Left lung (tissue), 10 donors: ENCODE measurements around the gene CINP. TPM values are rescaled to one million over a fixed set of nuclear protein-coding genes. Genes with fewer than 3 reads are reported as not detected.
A peak's percentile ranks its signal among the peaks of the same experiment; 100 is the strongest.

ENCODE experiments used
- ATAC-seq: fragments of 200-7000 bp; cut with Tn5 transposase; one replicate; pipeline ENCODE4 v1.9.1; 2020; ENCODE audit warnings: moderate library complexity
- DNase-seq, 4 donors: peaks; one replicate each; pipeline ENCODE4 v3.0.0-alpha.2; 2013 to 2020
- H3K27ac ChIP-seq, 2 donors: fragments of 200-600 bp; sonication (generic) in 1 of 2; one replicate each; pipeline versions ENCODE4 v1.5.0 to v1.8.0; 2020 to 2021
- H3K27me3 ChIP-seq, 2 donors: fragments of 200-600 bp; sonication (generic) in 1 of 2; one replicate each; pipeline versions ENCODE4 v1.5.0 to v1.8.0; 2020 to 2021
- H3K36me3 ChIP-seq, 2 donors: fragments of 200-600 bp; sonication (generic) in 1 of 2; one replicate each; pipeline versions ENCODE4 v1.5.0 to v1.8.0; 2020 to 2021
- H3K4me1 ChIP-seq, 2 donors: fragments of 200-600 bp; one replicate each; pipeline ENCODE4 v1.8.0; 2021
- H3K4me3 ChIP-seq, 2 donors: fragments of 200-600 bp; sonication (generic) in 1 of 2; one replicate each; pipeline versions ENCODE4 v1.5.0 to v1.8.0; 2020 to 2021; ENCODE audit warnings: mild to moderate bottlenecking in 1 of 2
- H3K9me3 ChIP-seq, 2 donors: fragments of 200-600 bp; sonication (generic) in 1 of 2; one replicate each; pipeline versions ENCODE4 v1.5.0 to v1.8.0; 2020 to 2021
- CTCF ChIP-seq, 2 donors: fragments of 200-600 bp; sonication (generic) in 1 of 2; IDR thresholded peaks; one replicate each; pipeline versions ENCODE4 v1.5.0 to v1.8.0; 2021; ENCODE audit warnings: antibody characterized with exemption in 2 of 2
- intact Hi-C, 2 donors: fragments of 100-400 bp; cut with DNase I; formaldehyde crosslinking; loops; one replicate each; pipeline versions ENCODE4 v1.11.2 to v1.14.2; 2022
- polyA plus RNA-seq, 6 donors: library from polyadenylated mRNA; unstranded; fragments of 120-200 nt; gene quantifications; one replicate each; pipeline ENCODE4 v1.2.1, GENCODE V29; 2013; ENCODE audit not compliant: insufficient read length in 6 of 6
- total RNA-seq, 2 donors: library from RNA; stranded (reverse); fragmentation: NEBNext Ultra II Directional; extraction: Animal tissue kit (Norgen Biotek cat#: 25700); gene quantifications; one replicate each; pipeline ENCODE4 v1.2.1, GENCODE V29; 2021
- donor health status: DM: no; HTN: yes; CAD: no.
- donor health status: DM: no; HTN: no; CAD: no.

Gene CINP
- total and polyA plus RNA-seq, 8 donors, result 32.1 to 39.1 (median 36.6) TPM

- H3K4me3 ChIP-seq, result peak overlapping the region; percentile 88 to 95
- intact Hi-C loops, result no loop called here
- DNase-seq (no peak), ATAC-seq (peak; percentile 8)
- peaks cover 18 to 30% of the 10 kb centered on the region in 2 donors for H3K4me1 ChIP-seq
- no peak for TF ChIP-seq CTCF (IDR thresholded peaks at IDR 0.05)
- no peaks in the 10 kb centered on the region for H3K27me3 ChIP-seq
- H3K27ac ChIP-seq, result peak overlapping the region; percentile 84 to 96
- peaks cover 0 to 22% of the 10 kb centered on the region in 2 donors for H3K36me3 ChIP-seq
- no peaks in the 10 kb centered on the region for H3K9me3 ChIP-seq
Observed at GRCh38 chr14:102362084-102362483, 606 bp downstream of the CINP start.

- Histone ChIP-seq H3K9me3 (no peaks in the 10 kb centered on the region), H3K4me1 (peaks cover 18 to 30% of the 10 kb centered on the region in 2 donors), H3K36me3 (peaks cover 0 to 39% of the 10 kb centered on the region in 2 donors), H3K27me3 (no peaks in the 10 kb centered on the region), H3K27ac (no peak overlapping the region), H3K4me3 (no peak overlapping the region)
- DNase-seq (no peak), ATAC-seq (no peak)
- intact Hi-C loops, result no loop called here
- no peak for TF ChIP-seq CTCF (IDR thresholded peaks at IDR 0.05)
Observed at GRCh38 chr14:102360388-102360787, 2.3 kb downstream of the CINP start.

- ATAC-seq (no peak), DNase-seq (no peak)
- intact Hi-C loops, result no loop called here
- no peak overlapping the region for H3K27ac ChIP-seq
- H3K4me3 ChIP-seq, result no peak overlapping the region
- TF ChIP-seq CTCF (IDR thresholded peaks at IDR 0.05), result no peak
- H3K36me3 ChIP-seq, result peaks cover 0 to 49% of the 10 kb centered on the region in 2 donors
- H3K9me3 ChIP-seq, result no peaks in the 10 kb centered on the region
- H3K27me3 ChIP-seq, result no peaks in the 10 kb centered on the region
- peaks cover 18 to 23% of the 10 kb centered on the region in 2 donors for H3K4me1 ChIP-seq
Observed at GRCh38 chr14:102359341-102359740, 3.3 kb downstream of the CINP start.

GRCh38 chr14:102356280-102356679 is 6.4 kb downstream of the CINP start:
- no peak for TF ChIP-seq CTCF (IDR thresholded peaks at IDR 0.05)
- no peak overlapping the region for H3K27ac ChIP-seq
- no peaks in the 10 kb centered on the region for H3K27me3 ChIP-seq
- intact Hi-C loops, result no loop called here
- H3K4me3 ChIP-seq, result no peak overlapping the region
- DNase-seq, result no peak
- ATAC-seq, result no peak
- no peaks in the 10 kb centered on the region for H3K9me3 ChIP-seq
- peaks cover under 1 to 25% of the 10 kb centered on the region in 2 donors for H3K4me1 ChIP-seq
- peaks cover 0 to 74% of the 10 kb centered on the region in 2 donors for H3K36me3 ChIP-seq

GRCh38 chr14:102353126-102353619 is 9.5 kb downstream of the CINP start:
- no peaks in the 10 kb centered on the region for H3K9me3 ChIP-seq
- ATAC-seq (no peak), DNase-seq (no peak)
- TF ChIP-seq CTCF (IDR thresholded peaks at IDR 0.05), result no peak
- H3K27me3 ChIP-seq, result no peaks in the 10 kb centered on the region
- intact Hi-C loops, result no loop called here
- H3K4me3 ChIP-seq, result no peak overlapping the region
- H3K4me1 ChIP-seq, result peaks cover 0 to 32% of the 10 kb centered on the region in 2 donors
- H3K27ac ChIP-seq, result peak overlapping the region in 1 of 2 donors; percentile 90
- H3K36me3 ChIP-seq, result peaks cover 3 to 83% of the 10 kb centered on the region in 2 donors
